Endothelial cell of umbilical vein (primary cell): ENCODE data around the gene ENDOD1. TPM values are rescaled to one million over a fixed set of nuclear protein-coding genes. Genes with fewer than 3 reads are reported as not detected.
A peak's percentile ranks its signal among the peaks of the same experiment; 100 is the strongest.

Experiments
- BruUV-seq: library from RNA; stranded (reverse); fragments of 400-500 nt; replicated peaks from 2 replicates; lab custom pipeline; 2021; lab: Mats Ljungman, UMichigan
- CTCF ChIA-PET: fragments of 300-600, 350-600 bp; sonication (Branson Sonifier 250); formaldehyde crosslinking; loops from one replicate; lab custom pipeline; 2021; ENCODE audit warnings: antibody characterized with exemption, inconsistent platforms; lab: Charles Lee
- POLR2A ChIA-PET: fragments of 300-600, 350-600 bp; sonication (Branson Sonifier 250); formaldehyde crosslinking; loops from one replicate; lab custom pipeline; 2021; ENCODE audit warnings: antibody characterized with exemption, inconsistent platforms; lab: Charles Lee
- DNase-seq: peaks from one replicate; pipeline ENCODE4 v3.0.0-alpha.2; 2011; ENCODE audit warnings: low read depth, low spot score
- FAIRE-seq: peaks from 2 replicates; lab custom pipeline; 2011; peaks lifted over from hg19 to GRCh38; lab: Jason Lieb, UNC
- H2AFZ ChIP-seq: 2 replicates; pipeline ENCODE4 v1.6.0; 2012; ENCODE audit warnings: low read depth, low read length, control low read depth, inconsistent platforms
- H3K27ac ChIP-seq: 2 replicates; pipeline ENCODE4 v1.5.1; 2011; ENCODE audit warnings: low read depth, mild to moderate bottlenecking, control low read depth, low read length, moderate library complexity; ENCODE audit not compliant: insufficient read depth
- H3K27me3 ChIP-seq, 2 experiments: 2 replicates each; pipeline versions ENCODE4 v1.6.0 to v1.6.1; 2011; ENCODE audit warnings: low read length in 2 of 2, mixed read lengths in 1 of 2; ENCODE audit not compliant: control insufficient read depth in 2 of 2, insufficient read depth in 2 of 2
- H3K36me3 ChIP-seq, 2 experiments: 2 replicates in 1 of 2; 3 replicates in 1 of 2; pipeline ENCODE4 v1.5.1; 2011; ENCODE audit warnings: low read length in 2 of 2, mild to moderate bottlenecking in 1 of 2, moderate library complexity in 1 of 2; ENCODE audit not compliant: control insufficient read depth in 2 of 2, insufficient read depth in 2 of 2; ENCODE audit errors: extremely low read depth in 1 of 2
- H3K4me1 ChIP-seq: 3 replicates; pipeline ENCODE4 v1.5.1; 2011; ENCODE audit warnings: mild to moderate bottlenecking, low read length; ENCODE audit not compliant: control insufficient read depth, insufficient read depth; ENCODE audit errors: extremely low read depth
- H3K4me2 ChIP-seq: 2 replicates; pipeline ENCODE4 v1.6.1; 2011; ENCODE audit warnings: low read length, control low read depth, mixed read lengths; ENCODE audit not compliant: insufficient read depth
- H3K4me3 ChIP-seq, 3 experiments: fragments of 200-600 bp in 1 of 3; sonication (generic), shearing (Covaris generic) in 1 of 3; replicated peaks in 1 of 3; 2 replicates each; pipeline ENCODE4 v1.5.1; 2011 to 2016; ENCODE audit warnings: control low read depth in 3 of 3, low read length in 3 of 3, mild to moderate bottlenecking in 2 of 3, inconsistent platforms in 1 of 3, low read depth in 1 of 3, moderate library complexity in 1 of 3; ENCODE audit not compliant: insufficient read depth in 1 of 3
- H3K79me2 ChIP-seq: 2 replicates; pipeline ENCODE4 v1.6.0; 2012; ENCODE audit warnings: low read length, inconsistent platforms; ENCODE audit not compliant: control insufficient read depth, insufficient read depth
- H3K9ac ChIP-seq: replicated peaks from 2 replicates; pipeline ENCODE3; 2011; ENCODE audit warnings: low read length, control low read depth; ENCODE audit not compliant: insufficient read depth; ENCODE audit errors: extremely low read depth
- H3K9me1 ChIP-seq: replicated peaks from 3 replicates; pipeline ENCODE4 v1.6.0; 2011; ENCODE audit warnings: mild to moderate bottlenecking, low read length; ENCODE audit not compliant: control insufficient read depth, insufficient read depth; ENCODE audit errors: extremely low read depth
- H3K9me3 ChIP-seq: replicated peaks from 2 replicates; pipeline ENCODE4 v1.5.1; 2012; ENCODE audit warnings: low read length, inconsistent platforms; ENCODE audit not compliant: control insufficient read depth, insufficient read depth
- H4K20me1 ChIP-seq: replicated peaks from 2 replicates; pipeline ENCODE3; 2011; ENCODE audit warnings: mild to moderate bottlenecking, low read length; ENCODE audit not compliant: control insufficient read depth, insufficient read depth; ENCODE audit errors: extremely low read depth
- CTCF ChIP-seq, 2 donors: IDR thresholded peaks; 1 replicate in 1 of 2; 2 replicates in 1 of 2; pipeline ENCODE4 v1.5.1; 2011; ENCODE audit warnings: low read length in 2 of 2, mild to moderate bottlenecking in 2 of 2, moderate library complexity in 2 of 2, control low read depth in 1 of 2, inconsistent platforms in 1 of 2, low read depth in 1 of 2; ENCODE audit not compliant: insufficient read depth in 1 of 2; ENCODE audit errors: extremely low read depth in 1 of 2
- EZH2 ChIP-seq: IDR thresholded peaks from 2 replicates; pipeline ENCODE4 v1.6.1; 2012; ENCODE audit warnings: borderline replicate concordance, low read depth, mild to moderate bottlenecking, moderate library complexity, low read length, inconsistent platforms; ENCODE audit not compliant: severe bottlenecking
- FOS ChIP-seq: IDR thresholded peaks from 2 replicates; pipeline ENCODE4 v1.6.1; 2011; ENCODE audit warnings: mild to moderate bottlenecking, low read length, moderate library complexity, borderline replicate concordance; ENCODE audit not compliant: insufficient read depth
- JUN ChIP-seq: IDR thresholded peaks from 2 replicates; pipeline ENCODE4 v1.6.1; 2011; ENCODE audit warnings: borderline replicate concordance, low read depth; ENCODE audit not compliant: insufficient read length, insufficient read depth
- MYC ChIP-seq: IDR thresholded peaks from one replicate; pipeline ENCODE4 v1.6.1; 2011; ENCODE audit warnings: mild to moderate bottlenecking, low read depth, low read length
- POLR2A ChIP-seq: IDR thresholded peaks from 2 replicates; pipeline ENCODE4 v1.6.1; 2012; ENCODE audit warnings: low read depth, mild to moderate bottlenecking, control low read depth, low read length
- POLR2AphosphoS5 ChIP-seq: IDR thresholded peaks from 2 replicates; pipeline ENCODE4 v1.6.1; 2012; ENCODE audit warnings: low read depth, mild to moderate bottlenecking, control low read depth, low read length, moderate library complexity; ENCODE audit not compliant: insufficient read depth
- dilution Hi-C: fragments of 300-500 bp; cut with MboI; formaldehyde crosslinking; loops from one replicate; pipeline ENCODE4 v1.15.0; 2019; ENCODE audit warnings: low sequenced_read_pairs; ENCODE audit not compliant: extremely low pct_ligation_motif_present
- intact Hi-C: fragments of 100-400 bp; cut with micrococcal nuclease; formaldehyde crosslinking; loops from one replicate; pipeline ENCODE4 v1.10.0; 2022
- polyA plus RNA-seq, 4 experiments: library from polyadenylated mRNA; depleted of rRNA in 3 of 4; stranded (reverse) in 3 of 4; unstranded in 1 of 4; fragments of >200 nt; gene quantifications; 2 replicates each; pipeline versions ENCODE4 v1.2.1 to v1.2.3, GENCODE V29; 2011 to 2012; ENCODE audit warnings: missing spikeins in 1 of 4
- total RNA-seq: library from RNA; stranded (reverse); gene quantifications from 2 replicates; pipeline ENCODE4 v1.2.3, GENCODE V29; 2021

ENDOD1 gene
- total and polyA plus RNA-seq, 2 donors (not counting 3 experiments of a cell fraction or from before 2014, with no cell fraction given): 10.5 to 20.5 TPM

- no TSS peak for BruUV-seq
- H3K27me3 ChIP-seq: no peaks in the 10 kb centered on the region
- ChIA-PET CTCF (interaction anchor here (0.7 to 9.6 kb wide), 17 partner anchors 13 to 1254 kb away, joined by 3 to 176 read pairs (median 4); partner anchors contain the start of genes CWC15, ENDOD1, KDM4D and SESN3), POLR2A (interaction anchor here (0.7 to 1.7 kb wide), 2 partner anchors 83 to 177 kb away, joined by 3 to 9 read pairs; partner anchors contain the start of genes CWC15 and SRSF8)
- H2AFZ ChIP-seq: peak overlapping the region; percentile 94
- peak; percentile 61 for DNase-seq
- no peaks in the 10 kb centered on the region for H3K36me3 ChIP-seq
- peak overlapping the region; percentile 62 for H3K27ac ChIP-seq
- H3K9me3 ChIP-seq: no peaks in the 10 kb centered on the region
- no peaks in the 10 kb centered on the region for H4K20me1 ChIP-seq
- dilution Hi-C loops (no loop called here), intact Hi-C loops (loop anchor here (1.0 to 10.0 kb wide), 2 partner anchors 42 to 215 kb away; no protein-coding TSS in a partner anchor)
- no peaks in the 10 kb centered on the region for H3K79me2 ChIP-seq
- H3K4me3 ChIP-seq: no peak overlapping the region
- H3K4me2 ChIP-seq: peak overlapping the region; percentile 48
- FAIRE-seq: peak; percentile 71
- TF ChIP-seq POLR2AphosphoS5: peak; percentile 41
- no peak for TF ChIP-seq FOS
- no peak for TF ChIP-seq EZH2
- TF ChIP-seq JUN: no peak
- TF ChIP-seq MYC: no peak
- no peak for TF ChIP-seq POLR2A
- TF ChIP-seq CTCF (IDR thresholded peaks at IDR 0.05; ENCODE audit: extremely low read depth in 1 of 2, insufficient read depth in 1 of 2, low read depth in 1 of 2, low read length in 2 of 2): no peak
- H3K9me1 ChIP-seq: no peaks in the 10 kb centered on the region
- H3K9ac ChIP-seq: peak overlapping the region; percentile 58
- peaks cover 39% of the 10 kb centered on the region for H3K4me1 ChIP-seq
Measured at GRCh38 chr11:95149651-95150364, 60.2 kb downstream of the ENDOD1 start.
